GM19351 (cell line): ENCODE data around the gene PDE7B.
"Not testable (repeated sequence)": the region's sequence is repeated elsewhere in the genome, so short reads cannot be mapped to it uniquely, and the experiment has no call there.

Experiments used
- ATAC-seq: cut with Tn5 transposase; IDR thresholded peaks from one replicate; pipeline ENCODE4 v1.9.1; 2021; ENCODE audit warnings: mild to moderate bottlenecking, moderate library complexity; ENCODE audit not compliant: unreplicated experiment

Gene PDE7B

GRCh38 chr6:136137739-136138402 is 286.4 kb downstream of the PDE7B start:
- ATAC-seq, result no peak

- not testable (repeated sequence) for ATAC-seq
Measured at GRCh38 chr6:136139111-136139510, 287.6 kb downstream of the PDE7B start.

GRCh38 chr6:136144251-136145023 is 292.9 kb downstream of the PDE7B start:
- no peak for ATAC-seq

- ATAC-seq, result no peak
Measured at GRCh38 chr6:136146130-136146529, 294.6 kb downstream of the PDE7B start.

GRCh38 chr6:136147342-136147741 is 295.8 kb downstream of the PDE7B start:
- no peak for ATAC-seq

GRCh38 chr6:136148051-136148450 is 296.6 kb downstream of the PDE7B start:
- ATAC-seq, result no peak

GRCh38 chr6:136148523-136148922 is 297.0 kb downstream of the PDE7B start:
- no peak for ATAC-seq

- no peak for ATAC-seq
Measured at GRCh38 chr6:136149311-136149710, 297.8 kb downstream of the PDE7B start.

GRCh38 chr6:136150961-136151360 is 299.5 kb downstream of the PDE7B start:
- no peak for ATAC-seq

GRCh38 chr6:136153707-136154375 is 302.3 kb downstream of the PDE7B start:
- no peak for ATAC-seq

- no peak for ATAC-seq
Measured at GRCh38 chr6:136155191-136155590, 303.7 kb downstream of the PDE7B start.

- no peak for ATAC-seq
Measured at GRCh38 chr6:136157743-136158142, 306.2 kb downstream of the PDE7B start.

GRCh38 chr6:136158387-136158821 is 306.9 kb downstream of the PDE7B start:
- ATAC-seq, result no peak

GRCh38 chr6:136158971-136159370 is 307.5 kb downstream of the PDE7B start:
- ATAC-seq, result no peak

GRCh38 chr6:136160250-136160649 is 308.7 kb downstream of the PDE7B start:
- no peak for ATAC-seq

GRCh38 chr6:136161950-136162349 is 310.4 kb downstream of the PDE7B start:
- ATAC-seq, result no peak

- ATAC-seq, result no peak
Measured at GRCh38 chr6:136163260-136163659, 311.8 kb downstream of the PDE7B start.

GRCh38 chr6:136166815-136167214 is 315.3 kb downstream of the PDE7B start:
- ATAC-seq, result no peak

- no peak for ATAC-seq
Measured at GRCh38 chr6:136169394-136170148, 318.1 kb downstream of the PDE7B start.

- ATAC-seq, result no peak
Measured at GRCh38 chr6:136171231-136171630, 319.7 kb downstream of the PDE7B start.
